H9 (cell line): ENCODE measurements around the gene C1orf116. TPM values are rescaled to one million over a fixed set of nuclear protein-coding genes. Genes with fewer than 3 reads are reported as not detected.
A peak's percentile ranks its signal among the peaks of the same experiment; 100 is the strongest.

ENCODE experiments used
- DNase-seq: peaks from one replicate; pipeline ENCODE4 v3.0.0-alpha.2; 2017
- H2AFZ ChIP-seq: one replicate; pipeline ENCODE4 v1.6.1; 2013; ENCODE audit warnings: mild to moderate bottlenecking, low read length, control low read depth, moderate library complexity
- H2AK5ac ChIP-seq: 2 replicates; pipeline ENCODE4 v1.6.1; 2013; ENCODE audit warnings: low read length, control low read depth, mixed read lengths; ENCODE audit not compliant: insufficient read length
- H2BK120ac ChIP-seq: one replicate; pipeline ENCODE4 v1.6.1; 2013; ENCODE audit warnings: low read depth, mild to moderate bottlenecking, low read length, control low read depth, inconsistent platforms; ENCODE audit not compliant: poor library complexity, severe bottlenecking
- H2BK12ac ChIP-seq: 2 replicates; pipeline ENCODE4 v1.6.1; 2013; ENCODE audit warnings: low read length, control low read depth, mixed read lengths, low read depth; ENCODE audit not compliant: insufficient read length
- H2BK15ac ChIP-seq: 2 replicates; pipeline ENCODE4 v1.6.1; 2013; ENCODE audit warnings: low read depth, low read length, control low read depth
- H2BK20ac ChIP-seq: one replicate; pipeline ENCODE4 v1.6.1; 2013; ENCODE audit warnings: low read depth, mild to moderate bottlenecking, low read length, control low read depth, inconsistent platforms; ENCODE audit not compliant: poor library complexity, severe bottlenecking
- H2BK5ac ChIP-seq: 2 replicates; pipeline ENCODE4 v1.6.1; 2013; ENCODE audit warnings: low read length, control low read depth, mixed read lengths; ENCODE audit not compliant: insufficient read length
- H3K14ac ChIP-seq: 2 replicates; pipeline ENCODE4 v1.6.1; 2013; ENCODE audit warnings: low read length, control low read depth; ENCODE audit not compliant: insufficient read depth
- H3K18ac ChIP-seq: 2 replicates; pipeline ENCODE4 v1.6.1; 2013; ENCODE audit warnings: low read depth, mild to moderate bottlenecking, mixed read lengths, low read length, control low read depth; ENCODE audit not compliant: insufficient read length
- H3K23ac ChIP-seq: 2 replicates; pipeline ENCODE4 v1.6.1; 2013; ENCODE audit warnings: low read length, control low read depth, mixed read lengths, low read depth; ENCODE audit not compliant: insufficient read length
- H3K23me2 ChIP-seq: 2 replicates; pipeline ENCODE4 v1.6.1; 2013; ENCODE audit warnings: low read depth, mild to moderate bottlenecking, mixed read lengths, low read length, control low read depth; ENCODE audit not compliant: insufficient read length, poor library complexity, severe bottlenecking
- H3K27ac ChIP-seq: 2 replicates; pipeline ENCODE4 v1.5.1; 2013; ENCODE audit warnings: low read length, control low read depth, mixed read lengths, low read depth; ENCODE audit not compliant: insufficient read length
- H3K27me3 ChIP-seq: 2 replicates; pipeline ENCODE4 v1.6.1; 2013; ENCODE audit warnings: low read length, control low read depth, inconsistent platforms; ENCODE audit not compliant: insufficient read depth
- H3K4ac ChIP-seq: 2 replicates; pipeline ENCODE4 v1.6.1; 2013; ENCODE audit warnings: low read depth, mild to moderate bottlenecking, control low read depth, inconsistent platforms, low read length, moderate library complexity
- H3K4me1 ChIP-seq: 2 replicates; pipeline ENCODE4 v1.6.1; 2013; ENCODE audit warnings: low read length, control low read depth, inconsistent platforms; ENCODE audit not compliant: insufficient read depth
- H3K4me2 ChIP-seq: 2 replicates; pipeline ENCODE4 v1.6.1; 2013; ENCODE audit warnings: low read length, control low read depth, mixed read lengths; ENCODE audit not compliant: insufficient read length, insufficient read depth
- H3K56ac ChIP-seq: 2 replicates; pipeline ENCODE4 v1.6.1; 2013; ENCODE audit warnings: low read depth, mild to moderate bottlenecking, mixed read lengths, low read length, control low read depth; ENCODE audit not compliant: insufficient read length
- H3K79me1 ChIP-seq: 2 replicates; pipeline ENCODE4 v1.6.1; 2013; ENCODE audit warnings: low read depth, mild to moderate bottlenecking, moderate library complexity, low read length, control low read depth, inconsistent platforms; ENCODE audit not compliant: insufficient read depth, poor library complexity, severe bottlenecking
- H3K79me2 ChIP-seq: 2 replicates; pipeline ENCODE4 v1.6.1; 2013; ENCODE audit warnings: low read length, control low read depth, inconsistent platforms; ENCODE audit not compliant: insufficient read depth
- H3K9ac ChIP-seq: 2 replicates; pipeline ENCODE4 v1.6.1; 2013; ENCODE audit warnings: low read length, control low read depth, mixed read lengths; ENCODE audit not compliant: insufficient read length; ENCODE audit errors: extremely low read depth
- H3K9me3 ChIP-seq: one replicate; pipeline ENCODE4 v1.6.1; 2013; ENCODE audit warnings: low read depth, low read length, inconsistent platforms; ENCODE audit not compliant: control insufficient read depth
- H3T11ph ChIP-seq: one replicate; pipeline ENCODE4 v1.6.1; 2013; ENCODE audit warnings: mild to moderate bottlenecking, low read length, control low read depth, inconsistent platforms
- H4K20me1 ChIP-seq: one replicate; pipeline ENCODE4 v1.6.1; 2013; ENCODE audit not compliant: control insufficient read depth, insufficient read length, insufficient read depth
- H4K5ac ChIP-seq: 2 replicates; pipeline ENCODE4 v1.6.1; 2013; ENCODE audit warnings: low read depth, mild to moderate bottlenecking, mixed read lengths, low read length, control low read depth; ENCODE audit not compliant: insufficient read length
- H4K8ac ChIP-seq: replicated peaks from 2 replicates; pipeline ENCODE4 v1.6.1; 2013; ENCODE audit warnings: low read length, control low read depth, mixed read lengths, low read depth; ENCODE audit not compliant: insufficient read length
- H4K91ac ChIP-seq: 2 replicates; pipeline ENCODE4 v1.6.1; 2013; ENCODE audit warnings: low read depth, mild to moderate bottlenecking, moderate library complexity, mixed read lengths, low read length, control low read depth; ENCODE audit not compliant: insufficient read length
- H3K27ac Mint-ChIP-seq, 3 experiments: 2 replicates in 2 of 3; 3 replicates in 1 of 3; pipeline ENCODE4 v1.8.0; 2020 to 2021; ENCODE audit warnings: mixed read lengths in 3 of 3, mild to moderate bottlenecking in 1 of 3, moderate library complexity in 1 of 3
- H3K27me3 Mint-ChIP-seq: 2 replicates; pipeline ENCODE4 v1.8.0; 2021; ENCODE audit warnings: low read depth, mild to moderate bottlenecking, moderate library complexity, mixed read lengths
- H3K36me3 Mint-ChIP-seq, 3 experiments: 2 replicates in 2 of 3; 3 replicates in 1 of 3; pipeline ENCODE4 v1.8.0; 2020 to 2021; ENCODE audit warnings: low read depth in 3 of 3, mixed read lengths in 3 of 3; ENCODE audit not compliant: insufficient read depth in 1 of 3
- H3K4me1 Mint-ChIP-seq, 2 experiments: 2 replicates each; pipeline ENCODE4 v1.8.0; 2020; ENCODE audit warnings: mixed read lengths in 2 of 2
- H3K4me3 Mint-ChIP-seq, 2 experiments: 2 replicates in 1 of 2; 3 replicates in 1 of 2; pipeline ENCODE4 v1.8.0; 2020 to 2021; ENCODE audit warnings: mild to moderate bottlenecking in 2 of 2, mixed read lengths in 2 of 2, moderate library complexity in 1 of 2
- H3K9me3 Mint-ChIP-seq, 2 experiments: 2 replicates in 1 of 2; 3 replicates in 1 of 2; pipeline ENCODE4 v1.8.0; 2020; ENCODE audit warnings: mild to moderate bottlenecking in 2 of 2, mixed read lengths in 2 of 2, moderate library complexity in 1 of 2
- WGBS: extraction: QIAGEN DNeasy Blood & Tissue Kit; methylation state at CpG from one replicate; pipeline ENCODE4 v1.1.7; 2013; ENCODE audit warnings: missing lambda C conversion rate, low lambda C conversion rate, mixed read lengths; ENCODE audit not compliant: insufficient read length; ENCODE audit errors: extremely low coverage; 5-methylcytosine and 5-hydroxymethylcytosine counted together
- total RNA-seq: library from RNA; stranded (reverse); gene quantifications from 2 replicates; pipeline ENCODE4 v1.2.1, GENCODE V29; 2021
- TF ChIP-seq, protein P1 (sequence below): fragments of 200-600 bp; sonication (generic); conservative IDR thresholded peaks from 3 replicates; pipeline ENCODE4 v1.8.0; 2021; ENCODE audit warnings: antibody characterized with exemption, mild to moderate bottlenecking

The C1orf116 gene
- total RNA-seq, 1 experiment from 2014 or later, result 0.48 TPM

DNA sequence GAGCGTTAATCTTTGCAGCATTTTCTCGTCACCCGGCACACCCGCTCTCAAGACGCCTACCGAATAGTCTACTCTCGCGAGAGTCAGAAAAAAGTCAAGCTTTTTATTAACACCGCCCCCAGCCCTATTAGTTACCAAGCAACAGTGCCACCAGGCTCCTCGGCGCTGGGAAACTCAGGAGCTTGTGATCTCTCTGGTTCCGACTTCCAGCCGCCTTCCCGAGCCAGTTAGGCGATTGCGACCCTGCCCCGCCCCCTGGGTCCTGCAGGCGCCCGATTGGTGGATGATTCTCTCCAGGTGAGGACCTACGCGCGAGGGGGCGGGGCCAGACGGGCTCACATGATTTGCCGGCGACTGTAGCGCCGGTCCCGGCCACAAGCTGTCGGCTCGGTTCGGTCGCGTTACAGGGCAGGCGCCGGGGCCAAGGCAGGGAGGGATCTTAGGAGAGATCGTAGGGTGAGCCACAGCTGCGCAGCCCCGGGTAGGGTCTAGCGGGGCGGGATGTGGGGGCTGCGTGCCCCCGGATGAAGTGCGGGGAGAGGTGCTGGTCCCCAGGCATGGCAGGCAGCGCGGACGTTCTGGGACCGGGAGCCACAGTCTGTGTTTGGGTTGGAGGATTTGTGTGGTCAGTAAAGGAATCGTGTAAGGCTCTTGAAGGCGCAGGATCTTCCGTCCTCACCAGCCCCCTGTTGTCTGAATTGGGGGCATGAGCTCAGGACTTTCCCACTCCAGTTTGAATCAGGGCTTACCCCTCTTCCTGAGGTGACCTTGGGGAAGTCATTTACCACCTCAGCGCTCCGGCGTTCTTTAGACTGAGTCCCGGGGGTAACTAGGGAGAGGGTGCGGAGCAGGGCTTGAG, 20.6 kb upstream of the C1orf116 start, which contains the start of gene PFKFB2:
Gene PFKFB2, plus strand, starts transcription at position 365 of the 859 bp plus-strand sequence. CDS start 1,443 bp downstream, outside the sequence.
- Histone ChIP-seq H2BK5ac (peak within 1 kb of the TSS; percentile 36), H3K56ac (no peak within 1 kb of the TSS), H4K8ac (no peak within 1 kb of the TSS), H3K14ac (peak within 1 kb of the TSS; percentile 88), H3K9me3 (no peaks in the 10 kb centered on the region), H3K18ac (peak within 1 kb of the TSS; percentile 83), H4K5ac (no peak within 1 kb of the TSS), H4K91ac (no peak within 1 kb of the TSS), H2BK20ac (no peak within 1 kb of the TSS), H2BK15ac (peak within 1 kb of the TSS; percentile 41; the same call in 1 of the 2 replicates), H3K4ac (no peak within 1 kb of the TSS), H3K4me2 (peak within 1 kb of the TSS; percentile 74), H3K79me2 (peaks cover 10% of the 10 kb centered on the region; the same call in 1 of the 2 replicates), H2BK12ac (no peak within 1 kb of the TSS), H2BK120ac (no peak within 1 kb of the TSS), H4K20me1 (no peaks in the 10 kb centered on the region), H2AK5ac (no peak within 1 kb of the TSS), H3T11ph (no peak within 1 kb of the TSS), H3K79me1 (no peaks in the 10 kb centered on the region), H3K23ac (no peak within 1 kb of the TSS), H3K27ac (peak within 1 kb of the TSS; percentile 42), H2AFZ (no peak within 1 kb of the TSS), H3K27me3 (no peaks in the 10 kb centered on the region), H3K9ac (peak within 1 kb of the TSS; percentile 85), H3K23me2 (peaks cover 11% of the 10 kb centered on the region), H3K4me1 (peaks cover 3% of the 10 kb centered on the region; the same call in 1 of the 2 replicates)
- WGBS, result no CpG with 5 or more reads among the region's 56 CpGs
- Mint-ChIP-seq H3K27ac (peak within 1 kb of the TSS; percentile 97 to 99 (median 97)), H3K9me3 (no peaks in the 10 kb centered on the region; a peak in 1 of 5 replicates), H3K4me1 (peaks cover 22 to 30% of the 10 kb centered on the region in 2 experiments), H3K27me3 (peaks cover 1% of the 10 kb centered on the region), H3K36me3 (peaks cover 10 to 15% (median 11%) of the 10 kb centered on the region in 3 experiments; a peak in 6 of 7 replicates), H3K4me3 (peak within 1 kb of the TSS; percentile 99 to 100)
- peak; percentile 100 for DNase-seq
- TF ChIP-seq, protein P1, sequence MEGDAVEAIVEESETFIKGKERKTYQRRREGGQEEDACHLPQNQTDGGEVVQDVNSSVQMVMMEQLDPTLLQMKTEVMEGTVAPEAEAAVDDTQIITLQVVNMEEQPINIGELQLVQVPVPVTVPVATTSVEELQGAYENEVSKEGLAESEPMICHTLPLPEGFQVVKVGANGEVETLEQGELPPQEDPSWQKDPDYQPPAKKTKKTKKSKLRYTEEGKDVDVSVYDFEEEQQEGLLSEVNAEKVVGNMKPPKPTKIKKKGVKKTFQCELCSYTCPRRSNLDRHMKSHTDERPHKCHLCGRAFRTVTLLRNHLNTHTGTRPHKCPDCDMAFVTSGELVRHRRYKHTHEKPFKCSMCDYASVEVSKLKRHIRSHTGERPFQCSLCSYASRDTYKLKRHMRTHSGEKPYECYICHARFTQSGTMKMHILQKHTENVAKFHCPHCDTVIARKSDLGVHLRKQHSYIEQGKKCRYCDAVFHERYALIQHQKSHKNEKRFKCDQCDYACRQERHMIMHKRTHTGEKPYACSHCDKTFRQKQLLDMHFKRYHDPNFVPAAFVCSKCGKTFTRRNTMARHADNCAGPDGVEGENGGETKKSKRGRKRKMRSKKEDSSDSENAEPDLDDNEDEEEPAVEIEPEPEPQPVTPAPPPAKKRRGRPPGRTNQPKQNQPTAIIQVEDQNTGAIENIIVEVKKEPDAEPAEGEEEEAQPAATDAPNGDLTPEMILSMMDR, result no peak; the same call in 2 of the 3 replicates
